22Rv1 (cell line): Measurements from ENCODE around the gene ROS1.

Experiments used
- H3K27ac ChIP-seq: fragments of 450-650 bp; 2 replicates; pipeline ENCODE4 v1.5.1; 2017
- CTCF ChIP-seq: fragments of 450-650 bp; IDR thresholded peaks from 2 replicates; pipeline ENCODE4 v1.5.1; 2017; ENCODE audit warnings: mild to moderate bottlenecking
- ZFX ChIP-seq: fragments of 450-650 bp; IDR thresholded peaks from 2 replicates; pipeline ENCODE4 v1.6.1; 2017; ENCODE audit warnings: antibody characterized with exemption, borderline replicate concordance

ROS1 gene

GRCh38 chr6:117328005-117328389 lies 97.7 kb downstream of the ROS1 start:
- TF ChIP-seq ZFX, result no peak
- TF ChIP-seq CTCF, result no peak
- no peak overlapping the region for H3K27ac ChIP-seq

- H3K27ac ChIP-seq, result no peak overlapping the region
- no peak for TF ChIP-seq CTCF
- TF ChIP-seq ZFX, result no peak
Observed at GRCh38 chr6:117327149-117328004, 98.4 kb downstream of the ROS1 start.

GRCh38 chr6:117326396-117326795 lies 99.3 kb downstream of the ROS1 start:
- no peak overlapping the region for H3K27ac ChIP-seq
- no peak for TF ChIP-seq CTCF
- no peak for TF ChIP-seq ZFX

- TF ChIP-seq CTCF (peak; percentile 70), ZFX (no peak)
- H3K27ac ChIP-seq, result no peak overlapping the region
Observed at GRCh38 chr6:117317261-117317660, 108.5 kb downstream of the ROS1 start.

- no peak overlapping the region for H3K27ac ChIP-seq
- TF ChIP-seq CTCF (no peak), ZFX (no peak)
Observed at GRCh38 chr6:117311726-117312125, 114.0 kb downstream of the ROS1 start.

GRCh38 chr6:117311310-117311709 lies 114.4 kb downstream of the ROS1 start:
- H3K27ac ChIP-seq, result no peak overlapping the region
- no peak for TF ChIP-seq ZFX
- no peak for TF ChIP-seq CTCF

GRCh38 chr6:117309611-117310010 lies 116.1 kb downstream of the ROS1 start:
- H3K27ac ChIP-seq, result no peak overlapping the region
- TF ChIP-seq ZFX, result no peak
- TF ChIP-seq CTCF, result no peak
